Mesendoderm (in vitro differentiated cells): Measurements from ENCODE around the gene FAM111A.

Experiments
- DNase-seq: peaks from one replicate; pipeline ENCODE4 v3.0.0; 2013
- H2AK5ac ChIP-seq: 2 replicates; pipeline ENCODE4 v1.6.1; 2013; ENCODE audit warnings: low read length, inconsistent platforms
- H2BK120ac ChIP-seq: 2 replicates; pipeline ENCODE4 v1.6.1; 2013; ENCODE audit warnings: low read depth, mild to moderate bottlenecking, low read length, moderate library complexity, mixed read lengths
- H2BK15ac ChIP-seq: replicated peaks from 2 replicates; pipeline ENCODE4 v1.6.1; 2013; ENCODE audit warnings: low read depth, mild to moderate bottlenecking, moderate library complexity
- H2BK5ac ChIP-seq: 2 replicates; pipeline ENCODE4 v1.6.1; 2013; ENCODE audit warnings: low read length, inconsistent platforms
- H3K18ac ChIP-seq: 2 replicates; pipeline ENCODE4 v1.6.1; 2013; ENCODE audit warnings: mild to moderate bottlenecking, low read length, mixed read lengths
- H3K23ac ChIP-seq: one replicate; pipeline ENCODE4 v1.6.1; 2013; ENCODE audit warnings: low read length
- H3K27ac ChIP-seq: 2 replicates; pipeline ENCODE4 v1.5.1; 2013; ENCODE audit warnings: low read depth, mild to moderate bottlenecking, inconsistent platforms, low read length, moderate library complexity
- H3K27me3 ChIP-seq: 2 replicates; pipeline ENCODE4 v1.6.1; 2013; ENCODE audit warnings: low read length, control low read depth, mild to moderate bottlenecking, inconsistent platforms; ENCODE audit not compliant: insufficient read depth, poor library complexity
- H3K36me3 ChIP-seq: 2 replicates; pipeline ENCODE4 v1.6.1; 2013; ENCODE audit warnings: low read length, inconsistent platforms; ENCODE audit not compliant: control insufficient read depth, insufficient read depth
- H3K4ac ChIP-seq: one replicate; pipeline ENCODE4 v1.6.1; 2013; ENCODE audit warnings: low read depth, mild to moderate bottlenecking, low read length, moderate library complexity
- H3K4me1 ChIP-seq: 2 replicates; pipeline ENCODE4 v1.6.1; 2013; ENCODE audit warnings: low read depth, low read length, inconsistent platforms; ENCODE audit not compliant: control insufficient read depth
- H3K4me2 ChIP-seq: 2 replicates; pipeline ENCODE4 v1.6.1; 2013; ENCODE audit warnings: low read length
- H3K4me3 ChIP-seq: 2 replicates; pipeline ENCODE4 v1.5.1; 2013; ENCODE audit warnings: mild to moderate bottlenecking, low read length
- H3K56ac ChIP-seq: one replicate; pipeline ENCODE4 v1.6.1; 2013; ENCODE audit warnings: low read length
- H3K79me1 ChIP-seq: 2 replicates; pipeline ENCODE4 v1.6.1; 2013; ENCODE audit warnings: low read length, inconsistent platforms
- H3K79me2 ChIP-seq: 2 replicates; pipeline ENCODE4 v1.6.1; 2013; ENCODE audit warnings: mild to moderate bottlenecking, low read length; ENCODE audit not compliant: control insufficient read depth, insufficient read depth
- H3K9ac ChIP-seq: 2 replicates; pipeline ENCODE4 v1.6.1; 2013; ENCODE audit warnings: low read length, inconsistent platforms
- H4K5ac ChIP-seq: one replicate; pipeline ENCODE4 v1.6.1; 2013; ENCODE audit warnings: low read length
- H4K8ac ChIP-seq: one replicate; pipeline ENCODE4 v1.6.1; 2013; ENCODE audit warnings: low read depth, mild to moderate bottlenecking, control low read depth, low read length, moderate library complexity
- WGBS: extraction: QIAGEN DNeasy Blood & Tissue Kit; methylation state at CpG from one replicate; pipeline ENCODE4 v1.1.7; 2013; ENCODE audit warnings: low lambda C conversion rate, missing lambda C conversion rate; ENCODE audit not compliant: insufficient coverage; ENCODE audit errors: extremely low coverage; 5-methylcytosine and 5-hydroxymethylcytosine counted together

The FAM111A gene

DNA sequence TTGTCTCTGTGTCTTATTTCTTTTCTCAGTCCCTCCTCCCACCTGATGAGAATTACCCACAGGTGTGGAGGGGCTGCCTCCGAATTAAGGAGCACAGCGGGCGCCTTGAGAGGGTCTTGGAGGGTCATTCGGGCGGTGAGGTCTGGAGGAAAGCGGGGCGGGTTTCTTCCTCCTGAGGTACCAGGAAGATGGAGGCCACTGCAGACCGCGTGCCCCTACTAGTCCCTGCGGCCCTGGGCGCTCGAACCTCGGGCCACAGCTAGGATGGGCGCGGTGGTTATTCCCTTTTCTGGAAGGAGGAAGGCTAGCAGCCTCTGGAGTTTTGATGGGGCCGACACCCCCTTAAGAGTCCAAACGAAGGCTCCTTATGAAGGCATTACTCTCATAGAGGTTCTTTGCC, 5.5 kb upstream of the FAM111A start:
- Histone ChIP-seq H2AK5ac (no peak overlapping the region), H3K9ac (no peak overlapping the region), H3K79me1 (no peaks in the 10 kb centered on the region), H3K27me3 (no peaks in the 10 kb centered on the region), H3K4me2 (no peak overlapping the region), H3K79me2 (no peaks in the 10 kb centered on the region), H3K27ac (no peak overlapping the region), H3K4ac (no peak overlapping the region), H3K18ac (no peak overlapping the region), H4K5ac (no peak overlapping the region), H3K4me3 (no peak overlapping the region), H2BK120ac (no peak overlapping the region), H3K4me1 (no peaks in the 10 kb centered on the region), H4K8ac (no peak overlapping the region), H2BK5ac (no peak overlapping the region), H3K36me3 (no peaks in the 10 kb centered on the region), H3K56ac (no peak overlapping the region), H3K23ac (no peak overlapping the region), H2BK15ac (no peak overlapping the region)
- no CpG with 5 or more reads among the region's 17 CpGs for WGBS
- DNase-seq = no peak

DNA sequence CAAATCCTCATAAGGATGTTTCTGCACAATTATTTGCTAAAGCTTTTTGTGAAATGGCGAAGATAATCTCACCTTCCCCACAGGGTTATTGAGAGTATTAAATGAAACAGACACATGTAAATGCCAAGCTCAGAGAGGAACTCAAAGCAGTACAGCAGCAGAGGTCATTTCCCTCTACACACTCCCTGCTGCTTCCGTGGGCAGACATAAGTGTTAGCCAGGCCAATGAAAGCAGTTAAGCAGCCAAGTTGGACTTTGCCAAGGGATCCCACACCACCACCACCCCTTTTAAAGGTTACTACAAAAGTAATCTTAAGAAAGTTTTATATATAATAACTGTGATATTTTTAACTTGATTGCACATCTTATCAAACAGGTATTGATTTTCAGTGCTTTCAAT, 4.0 kb upstream of the FAM111A start:
- H3K4me3 ChIP-seq = no peak overlapping the region
- no peak overlapping the region for H3K4ac ChIP-seq

DNA sequence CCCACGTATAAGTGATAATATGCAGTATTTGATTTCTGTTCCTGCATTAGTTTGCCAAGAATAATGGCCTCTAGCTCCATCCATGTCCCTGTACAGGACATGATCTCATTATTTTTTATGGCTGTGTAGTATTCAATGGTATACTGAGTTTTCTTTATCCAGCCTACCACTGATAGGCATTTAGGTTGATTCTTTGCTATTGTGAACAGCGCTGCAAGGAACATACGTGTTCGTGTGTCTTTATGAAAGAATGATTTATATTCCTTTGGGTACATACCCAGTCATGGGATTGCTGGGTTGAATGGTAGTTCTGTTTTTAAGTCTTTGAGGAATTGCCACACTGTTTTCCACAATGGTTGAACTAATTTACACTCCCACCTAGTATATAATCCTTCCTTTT, 1.5 kb upstream of the FAM111A start:
- no CpG with 5 or more reads among the region's 4 CpGs for WGBS
- Histone ChIP-seq H3K4me3 (no peak overlapping the region), H3K27me3 (peaks cover 2% of the 10 kb centered on the region), H3K4me1 (peaks cover 3% of the 10 kb centered on the region), H2BK5ac (no peak overlapping the region), H2AK5ac (no peak overlapping the region), H3K4me2 (no peak overlapping the region), H3K9ac (no peak overlapping the region), H3K27ac (no peak overlapping the region), H4K5ac (no peak overlapping the region), H3K18ac (no peak overlapping the region), H4K8ac (no peak overlapping the region), H3K56ac (no peak overlapping the region), H3K23ac (no peak overlapping the region), H3K4ac (no peak overlapping the region), H3K79me2 (no peaks in the 10 kb centered on the region), H3K36me3 (no peaks in the 10 kb centered on the region), H3K79me1 (no peaks in the 10 kb centered on the region), H2BK15ac (no peak overlapping the region), H2BK120ac (no peak overlapping the region)
- DNase-seq = no peak

More for the DNA sequence above, 4.0 kb upstream of the FAM111A start:
- no peak overlapping the region for H4K8ac ChIP-seq
- no peak overlapping the region for H3K4me2 ChIP-seq
- no peak overlapping the region for H2BK5ac ChIP-seq
- H3K27me3 ChIP-seq = no peaks in the 10 kb centered on the region
- H3K56ac ChIP-seq = no peak overlapping the region
- DNase-seq = no peak
- no peaks in the 10 kb centered on the region for H3K4me1 ChIP-seq
- no peak overlapping the region for H4K5ac ChIP-seq
- no peak overlapping the region for H3K27ac ChIP-seq
- H3K18ac ChIP-seq = no peak overlapping the region
- no peak overlapping the region for H3K23ac ChIP-seq
- no CpG with 5 or more reads among the region's 2 CpGs for WGBS
- H2BK15ac ChIP-seq = no peak overlapping the region
- H3K36me3 ChIP-seq = no peaks in the 10 kb centered on the region
- no peak overlapping the region for H2AK5ac ChIP-seq
- no peak overlapping the region for H2BK120ac ChIP-seq
- H3K79me2 ChIP-seq = no peaks in the 10 kb centered on the region
- H3K9ac ChIP-seq = no peak overlapping the region
- H3K79me1 ChIP-seq = no peaks in the 10 kb centered on the region

DNA sequence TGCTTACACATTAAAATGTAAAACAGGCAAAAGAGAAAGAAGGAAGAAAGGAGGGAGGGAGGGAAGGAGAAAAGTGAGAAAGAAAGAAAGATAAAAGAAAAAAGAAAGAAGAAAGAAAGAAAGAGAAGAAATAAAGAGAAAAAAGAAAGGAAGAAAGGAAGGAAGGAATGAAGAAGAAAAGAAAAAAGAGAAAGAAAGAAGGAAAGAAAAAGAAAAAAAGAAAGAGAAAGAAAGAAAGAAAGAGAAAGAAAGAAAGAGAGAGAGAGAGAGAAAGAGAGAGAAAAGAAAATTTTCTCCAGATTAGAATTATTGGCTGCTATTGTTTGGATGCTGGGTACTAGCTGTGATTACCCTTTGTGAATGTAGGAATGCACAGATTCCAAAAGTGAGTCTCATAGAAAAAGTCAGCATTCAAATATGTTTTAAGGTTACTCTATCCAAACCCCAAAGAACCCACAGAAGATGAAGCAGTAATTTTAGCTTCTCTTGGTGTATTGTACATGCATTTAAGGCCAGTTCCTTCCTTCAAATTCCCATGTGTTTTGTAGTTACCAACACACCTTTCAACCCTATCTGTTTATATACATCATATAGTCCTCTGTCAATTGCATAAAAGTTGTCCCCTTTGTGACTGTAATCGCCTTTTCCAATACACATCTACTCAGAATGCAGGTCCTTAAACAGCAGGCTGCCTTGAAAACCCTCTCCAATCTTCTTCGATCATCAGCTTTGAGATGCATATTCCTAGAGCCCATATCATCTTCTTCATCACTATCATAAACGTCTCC, 789 bp upstream of the FAM111A start:
- Histone ChIP-seq H3K9ac (no peak overlapping the region), H3K56ac (no peak overlapping the region), H3K23ac (no peak overlapping the region), H2BK120ac (no peak overlapping the region), H3K79me2 (no peaks in the 10 kb centered on the region), H2BK5ac (no peak overlapping the region), H3K4me2 (no peak overlapping the region), H3K18ac (no peak overlapping the region), H2BK15ac (no peak overlapping the region), H4K5ac (no peak overlapping the region), H3K27ac (no peak overlapping the region), H3K79me1 (no peaks in the 10 kb centered on the region), H3K27me3 (peaks cover 2% of the 10 kb centered on the region), H3K4ac (no peak overlapping the region), H3K36me3 (no peaks in the 10 kb centered on the region), H4K8ac (no peak overlapping the region), H3K4me3 (no peak overlapping the region), H2AK5ac (no peak overlapping the region), H3K4me1 (peaks cover 3% of the 10 kb centered on the region)
- DNase-seq = no peak
- WGBS = no CpG with 5 or more reads among the region's 3 CpGs

DNA sequence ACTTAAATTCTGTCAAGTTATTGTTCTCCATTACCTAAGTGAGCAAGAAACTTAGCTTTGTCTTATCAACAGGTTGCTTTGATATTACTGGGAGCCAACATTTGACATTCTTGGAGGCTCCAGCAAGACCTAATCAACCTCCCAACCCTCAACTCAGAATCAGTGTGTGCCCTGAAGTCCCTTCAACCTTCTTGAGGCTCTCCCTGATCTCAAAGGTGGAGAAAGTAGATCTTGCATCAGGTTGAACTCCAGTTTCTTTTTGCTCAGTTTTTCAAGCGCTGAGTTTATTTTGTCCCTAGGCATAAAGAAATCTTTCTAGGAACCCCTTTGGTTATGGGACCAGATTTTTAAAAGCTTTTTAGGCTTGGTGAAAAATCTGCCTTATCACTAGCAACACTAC, 1.4 kb downstream of the FAM111A start:
- Histone ChIP-seq H2BK5ac (no peak overlapping the region), H3K79me1 (no peaks in the 10 kb centered on the region)

More for the DNA sequence above, 1.4 kb downstream of the FAM111A start:
- no CpG with 5 or more reads among the region's 1 CpG for WGBS
- no peak overlapping the region for H3K4me3 ChIP-seq
- H3K79me2 ChIP-seq = no peaks in the 10 kb centered on the region
- no peak overlapping the region for H3K18ac ChIP-seq
- peaks cover 3% of the 10 kb centered on the region for H3K4me1 ChIP-seq
- no peak overlapping the region for H2AK5ac ChIP-seq
- no peak overlapping the region for H3K9ac ChIP-seq
- peak; percentile 2 for DNase-seq
- peak overlapping the region; percentile 75 for H3K56ac ChIP-seq
- H3K27ac ChIP-seq = no peak overlapping the region
- H3K27me3 ChIP-seq = peaks cover 2% of the 10 kb centered on the region
- no peak overlapping the region for H4K8ac ChIP-seq
- peak overlapping the region; percentile 95 for H4K5ac ChIP-seq
- H3K23ac ChIP-seq = no peak overlapping the region
- H3K36me3 ChIP-seq = no peaks in the 10 kb centered on the region
- H3K4me2 ChIP-seq = no peak overlapping the region
- no peak overlapping the region for H2BK120ac ChIP-seq
- peak overlapping the region; percentile 55 for H3K4ac ChIP-seq
- H2BK15ac ChIP-seq = peak overlapping the region; percentile 36
